Measurements from ENCODE around the gene CCDC83.

CCDC83 gene

DNA sequence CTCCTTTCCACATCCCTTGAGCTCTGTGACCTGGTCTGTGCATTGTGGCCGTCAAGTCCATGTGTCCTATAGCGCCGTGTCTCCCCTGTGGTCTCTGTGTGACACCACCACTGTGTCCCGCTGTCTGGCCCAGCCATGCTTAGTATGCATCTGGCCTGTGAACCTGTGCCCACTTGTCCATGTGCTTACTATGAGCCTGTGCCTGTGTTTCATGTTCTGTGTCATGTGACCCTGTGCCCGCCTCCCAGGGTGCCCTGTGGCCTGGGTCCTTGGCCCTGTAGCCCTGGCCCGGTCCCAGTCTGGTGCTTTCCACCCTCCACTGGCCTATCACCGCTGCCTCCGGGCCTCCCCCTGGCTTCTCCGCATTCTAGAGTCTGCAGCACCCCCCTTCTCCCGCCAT, 80.6 kb downstream of the CCDC83 start (continued):
- TF ChIP-seq, protein P1, sequence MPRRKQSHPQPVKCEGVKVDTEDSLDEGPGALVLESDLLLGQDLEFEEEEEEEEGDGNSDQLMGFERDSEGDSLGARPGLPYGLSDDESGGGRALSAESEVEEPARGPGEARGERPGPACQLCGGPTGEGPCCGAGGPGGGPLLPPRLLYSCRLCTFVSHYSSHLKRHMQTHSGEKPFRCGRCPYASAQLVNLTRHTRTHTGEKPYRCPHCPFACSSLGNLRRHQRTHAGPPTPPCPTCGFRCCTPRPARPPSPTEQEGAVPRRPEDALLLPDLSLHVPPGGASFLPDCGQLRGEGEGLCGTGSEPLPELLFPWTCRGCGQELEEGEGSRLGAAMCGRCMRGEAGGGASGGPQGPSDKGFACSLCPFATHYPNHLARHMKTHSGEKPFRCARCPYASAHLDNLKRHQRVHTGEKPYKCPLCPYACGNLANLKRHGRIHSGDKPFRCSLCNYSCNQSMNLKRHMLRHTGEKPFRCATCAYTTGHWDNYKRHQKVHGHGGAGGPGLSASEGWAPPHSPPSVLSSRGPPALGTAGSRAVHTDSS (tag by site-specific recombination; IDR thresholded peaks at IDR 0.05): no peak
- TF ChIP-seq ZNF692 (tag by site-specific recombination; IDR thresholded peaks at IDR 0.05) (no peak), ZNF174 (tag by site-specific recombination; IDR thresholded peaks at IDR 0.05) (no peak), ZNF596 (tag by site-specific recombination; IDR thresholded peaks at IDR 0.05) (no peak)

DNA sequence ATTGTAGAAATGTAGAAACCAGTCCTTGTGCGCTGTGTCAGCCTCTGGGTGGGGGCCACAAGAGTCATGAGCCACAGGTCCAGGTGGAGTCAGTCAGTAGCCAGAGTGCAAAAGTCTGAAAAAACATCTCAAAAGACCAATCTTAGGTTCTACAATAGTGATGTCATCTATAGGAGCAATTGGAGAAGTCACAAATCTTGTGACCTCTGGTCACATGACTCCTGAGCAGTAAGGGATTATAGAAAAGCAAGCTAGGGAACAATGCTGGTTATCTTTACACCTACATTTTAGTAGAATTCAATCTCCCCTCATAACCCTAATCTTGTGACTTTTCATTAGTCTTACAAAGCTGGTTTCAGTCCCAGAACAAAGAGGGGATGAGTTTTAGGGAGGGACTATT, 82.7 kb downstream of the CCDC83 start:
- no peaks in the 10 kb centered on the region for H3K36me3 ChIP-seq (ENCODE audit: control insufficient read depth in 2 of 2, insufficient read depth in 1 of 2, low read length in 2 of 2)
- POLR2A ChIA-PET: no interaction called here
- H3K4me1 ChIP-seq (ENCODE audit: control insufficient read depth, insufficient read depth, low read length): no peaks in the 10 kb centered on the region
- H3K9me3 ChIP-seq (ENCODE audit: control insufficient read depth, insufficient read depth, low read depth, low read length): no peaks in the 10 kb centered on the region
- TF ChIP-seq ZNF121 (tag by site-specific recombination; IDR thresholded peaks at IDR 0.05) (no peak), RBAK (tag by site-specific recombination; IDR thresholded peaks at IDR 0.05) (no peak)
- TF ChIP-seq, protein P2, sequence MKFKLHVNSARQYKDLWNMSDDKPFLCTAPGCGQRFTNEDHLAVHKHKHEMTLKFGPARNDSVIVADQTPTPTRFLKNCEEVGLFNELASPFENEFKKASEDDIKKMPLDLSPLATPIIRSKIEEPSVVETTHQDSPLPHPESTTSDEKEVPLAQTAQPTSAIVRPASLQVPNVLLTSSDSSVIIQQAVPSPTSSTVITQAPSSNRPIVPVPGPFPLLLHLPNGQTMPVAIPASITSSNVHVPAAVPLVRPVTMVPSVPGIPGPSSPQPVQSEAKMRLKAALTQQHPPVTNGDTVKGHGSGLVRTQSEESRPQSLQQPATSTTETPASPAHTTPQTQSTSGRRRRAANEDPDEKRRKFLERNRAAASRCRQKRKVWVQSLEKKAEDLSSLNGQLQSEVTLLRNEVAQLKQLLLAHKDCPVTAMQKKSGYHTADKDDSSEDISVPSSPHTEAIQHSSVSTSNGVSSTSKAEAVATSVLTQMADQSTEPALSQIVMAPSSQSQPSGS (tag by site-specific recombination; IDR thresholded peaks at IDR 0.05; ENCODE audit: low read depth): 0 out of 2 replicates have a peak, but pooled peaks have one; percentile 27
- CTCF ChIA-PET: no interaction called here
- H3K4me3 ChIP-seq (ENCODE audit: low read depth, low read length): no peak overlapping the region
- no peak overlapping the region for H3K27ac ChIP-seq (ENCODE audit: extremely low read depth, low read depth, low read length)

- Histone ChIP-seq H3K27ac (ENCODE audit: extremely low read depth, low read depth, low read length) (no peak overlapping the region), H3K9me3 (ENCODE audit: control insufficient read depth, insufficient read depth, low read depth, low read length) (no peaks in the 10 kb centered on the region), H3K4me3 (ENCODE audit: low read depth, low read length) (no peak overlapping the region), H3K36me3 (ENCODE audit: control insufficient read depth in 2 of 2, insufficient read depth in 1 of 2, low read length in 2 of 2) (no peaks in the 10 kb centered on the region), H3K4me1 (ENCODE audit: control insufficient read depth, insufficient read depth, low read length) (no peaks in the 10 kb centered on the region)
- ChIA-PET POLR2A (no interaction called here), CTCF (interaction anchor here (0.6 to 2.8 kb wide), 2 partner anchors 85 to 353 kb away, joined by 3 to 9 read pairs; no protein-coding TSS in a partner anchor)
- TF ChIP-seq GLIS2 (tag by site-specific recombination; IDR thresholded peaks at IDR 0.05) (no peak), ZFHX2 (tag by site-specific recombination; conservative IDR thresholded peaks at IDR 0.05) (no peak), ZNF555 (tag by site-specific recombination; conservative IDR thresholded peaks at IDR 0.05) (no peak)
Observed at GRCh38 chr11:85939099-85940015, 84.2 kb downstream of the CCDC83 start.

DNA sequence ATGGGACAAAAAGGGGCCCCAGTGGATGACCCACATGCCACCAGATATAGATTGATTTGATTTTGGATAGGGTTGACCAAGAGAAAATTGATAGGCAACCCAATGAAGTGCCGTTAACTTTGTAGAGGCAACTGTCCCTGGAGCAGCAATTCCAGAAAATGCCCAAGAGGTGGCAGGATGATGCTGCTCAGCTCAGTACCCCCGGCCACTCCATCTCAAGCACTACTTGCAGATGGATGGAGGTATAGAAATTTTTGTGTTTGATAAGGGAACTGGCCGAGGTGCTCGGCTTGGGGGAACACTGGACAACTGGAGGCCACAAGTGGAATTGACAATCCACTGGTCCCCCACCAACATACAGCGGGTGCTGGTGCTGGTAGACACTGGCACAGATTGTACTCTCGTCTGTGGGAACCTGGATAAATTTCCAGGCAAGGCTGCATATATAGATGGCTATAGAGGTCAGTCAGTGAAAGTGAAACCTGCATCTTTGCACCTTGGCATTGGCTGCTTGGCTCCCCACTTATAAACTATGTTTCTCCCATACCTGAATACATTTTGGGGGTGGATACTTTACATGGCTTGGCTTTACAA, 86.3 kb downstream of the CCDC83 start:
- Histone ChIP-seq H3K4me3 (ENCODE audit: low read depth, low read length) (no peak overlapping the region), H3K36me3 (ENCODE audit: control insufficient read depth in 2 of 2, insufficient read depth in 1 of 2, low read length in 2 of 2) (no peaks in the 10 kb centered on the region), H3K27ac (ENCODE audit: extremely low read depth, low read depth, low read length) (no peak overlapping the region), H3K9me3 (ENCODE audit: control insufficient read depth, insufficient read depth, low read depth, low read length) (no peaks in the 10 kb centered on the region), H3K4me1 (ENCODE audit: control insufficient read depth, insufficient read depth, low read length) (no peaks in the 10 kb centered on the region)
- CTCF ChIA-PET: interaction anchor here (0.7 to 2.8 kb wide), 5 partner anchors 81 to 350 kb away, joined by 3 to 9 read pairs (median 3); partner anchors contain the start of gene CCDC83
- POLR2A ChIA-PET: no interaction called here
- TF ChIP-seq ZNF654 (tag by site-specific recombination; IDR thresholded peaks at IDR 0.05; ENCODE audit: low read depth) (peak; percentile 82), BCL11A (tag by site-specific recombination; IDR thresholded peaks at IDR 0.05; ENCODE audit: low read depth) (no peak), IKZF3 (tag by site-specific recombination; IDR thresholded peaks at IDR 0.05) (no peak), ZBTB11 (tag by site-specific recombination; conservative IDR thresholded peaks at IDR 0.05; ENCODE audit: low read depth) (no peak), GLI4 (tag by site-specific recombination; IDR thresholded peaks at IDR 0.05) (no peak), ZNF426 (tag by site-specific recombination; IDR thresholded peaks at IDR 0.05) (no peak), ZNF488 (tag by site-specific recombination; IDR thresholded peaks at IDR 0.05) (no peak), ZNF214 (tag by site-specific recombination; IDR thresholded peaks at IDR 0.05; ENCODE audit: borderline replicate concordance) (no peak)

Data from HEK293 (cell line).